Measurements from ENCODE around the gene HEATR5A. TPM values are rescaled to one million over a fixed set of nuclear protein-coding genes. Genes with fewer than 3 reads are reported as not detected.

Gene HEATR5A
- total and polyA plus RNA-seq, 2 experiments from 2014 or later = 25.8 to 32.5 TPM

- no peak for ATAC-seq
- no peak overlapping the region; the same call in 1 of the 2 replicates for H3K27ac Mint-ChIP-seq
- H3K4me3 ChIP-seq = no peak overlapping the region
These were observed 100.1 kb downstream of the HEATR5A start for GRCh38 chr14:31320216-31320615.

More at GRCh38 chr14:31320216-31320615, 100.1 kb downstream of the HEATR5A start:
- H3K9me3 Mint-ChIP-seq = no peaks in the 10 kb centered on the region
- H3K27ac ChIP-seq (ENCODE audit: low read depth) = no peak overlapping the region
- H3K27me3 ChIP-seq (ENCODE audit: insufficient read depth) = no peaks in the 10 kb centered on the region
- H3K79me2 ChIP-seq (replicated peaks; ENCODE audit: insufficient read depth) = no peaks in the 10 kb centered on the region
- H2AFZ ChIP-seq = no peak overlapping the region
- H3K9me2 ChIP-seq (ENCODE audit: insufficient read depth) = no peaks in the 10 kb centered on the region
- TF ChIP-seq NANOG (IDR thresholded peaks at IDR 0.05; ENCODE audit: borderline replicate concordance) (no peak), ZNF114 (CRISPR knock-in tag; IDR thresholded peaks at IDR 0.05) (no peak), EZH2 (IDR thresholded peaks at IDR 0.05; ENCODE audit: low read depth, unreplicated experiment) (no peak), ZNF331 (CRISPR knock-in tag; IDR thresholded peaks at IDR 0.05; ENCODE audit: low read depth) (no peak), EZH2phosphoT487 (IDR thresholded peaks at IDR 0.05; ENCODE audit: unreplicated experiment) (no peak), POLR2AphosphoS5 (IDR thresholded peaks at IDR 0.05; ENCODE audit: low read depth) (no peak), STAT1 (IDR thresholded peaks at IDR 0.05; ENCODE audit: unreplicated experiment) (no peak), JUNB (IDR thresholded peaks at IDR 0.05; ENCODE audit: unreplicated experiment) (no peak), REST (IDR thresholded peaks at IDR 0.05; ENCODE audit: unreplicated experiment) (no peak), ZNF462 (CRISPR knock-in tag; IDR thresholded peaks at IDR 0.05) (no peak), CREB1 (CRISPR knock-in tag; IDR thresholded peaks at IDR 0.05; ENCODE audit: low read depth) (no peak)
- TF ChIP-seq, protein P1, sequence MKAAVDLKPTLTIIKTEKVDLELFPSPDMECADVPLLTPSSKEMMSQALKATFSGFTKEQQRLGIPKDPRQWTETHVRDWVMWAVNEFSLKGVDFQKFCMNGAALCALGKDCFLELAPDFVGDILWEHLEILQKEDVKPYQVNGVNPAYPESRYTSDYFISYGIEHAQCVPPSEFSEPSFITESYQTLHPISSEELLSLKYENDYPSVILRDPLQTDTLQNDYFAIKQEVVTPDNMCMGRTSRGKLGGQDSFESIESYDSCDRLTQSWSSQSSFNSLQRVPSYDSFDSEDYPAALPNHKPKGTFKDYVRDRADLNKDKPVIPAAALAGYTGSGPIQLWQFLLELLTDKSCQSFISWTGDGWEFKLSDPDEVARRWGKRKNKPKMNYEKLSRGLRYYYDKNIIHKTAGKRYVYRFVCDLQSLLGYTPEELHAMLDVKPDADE (IDR thresholded peaks at IDR 0.05) = no peak
- TF ChIP-seq, protein P2, sequence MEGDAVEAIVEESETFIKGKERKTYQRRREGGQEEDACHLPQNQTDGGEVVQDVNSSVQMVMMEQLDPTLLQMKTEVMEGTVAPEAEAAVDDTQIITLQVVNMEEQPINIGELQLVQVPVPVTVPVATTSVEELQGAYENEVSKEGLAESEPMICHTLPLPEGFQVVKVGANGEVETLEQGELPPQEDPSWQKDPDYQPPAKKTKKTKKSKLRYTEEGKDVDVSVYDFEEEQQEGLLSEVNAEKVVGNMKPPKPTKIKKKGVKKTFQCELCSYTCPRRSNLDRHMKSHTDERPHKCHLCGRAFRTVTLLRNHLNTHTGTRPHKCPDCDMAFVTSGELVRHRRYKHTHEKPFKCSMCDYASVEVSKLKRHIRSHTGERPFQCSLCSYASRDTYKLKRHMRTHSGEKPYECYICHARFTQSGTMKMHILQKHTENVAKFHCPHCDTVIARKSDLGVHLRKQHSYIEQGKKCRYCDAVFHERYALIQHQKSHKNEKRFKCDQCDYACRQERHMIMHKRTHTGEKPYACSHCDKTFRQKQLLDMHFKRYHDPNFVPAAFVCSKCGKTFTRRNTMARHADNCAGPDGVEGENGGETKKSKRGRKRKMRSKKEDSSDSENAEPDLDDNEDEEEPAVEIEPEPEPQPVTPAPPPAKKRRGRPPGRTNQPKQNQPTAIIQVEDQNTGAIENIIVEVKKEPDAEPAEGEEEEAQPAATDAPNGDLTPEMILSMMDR (conservative IDR thresholded peaks at IDR 0.05; ENCODE audit: low read depth in 2 of 2) = no peak
- no peaks in the 10 kb centered on the region for H3K36me3 Mint-ChIP-seq (ENCODE audit: low read depth)
- DNase-seq (ENCODE audit: low spot score) = no peak
- H3K36me3 ChIP-seq (ENCODE audit: insufficient read depth) = no peaks in the 10 kb centered on the region
- no peaks in the 10 kb centered on the region for H3K27me3 Mint-ChIP-seq (ENCODE audit: insufficient read depth, low read depth, poor library complexity)
- no peaks in the 10 kb centered on the region; the same call in 1 of the 2 replicates for H3K4me1 ChIP-seq (ENCODE audit: insufficient read depth)
- H3K4me3 Mint-ChIP-seq = no peak overlapping the region
- H3K4me1 Mint-ChIP-seq = peaks cover 5% of the 10 kb centered on the region
- H4K20me1 ChIP-seq (replicated peaks; ENCODE audit: insufficient read depth) = no peaks in the 10 kb centered on the region
- H3K4me2 ChIP-seq = no peak overlapping the region
- H3F3A ChIP-seq (replicated peaks; ENCODE audit: low read depth) = no peaks in the 10 kb centered on the region

All from GM23338 (cell line).